Neuronal stem cell (in vitro differentiated cells): ENCODE data around the gene MECP2.

Experiments
- DNase-seq: peaks from one replicate; pipeline ENCODE4 v3.0.0-alpha.2; 2013; ENCODE audit warnings: low spot score
- H2AFZ ChIP-seq: one replicate; pipeline ENCODE4 v1.6.1; 2013; ENCODE audit warnings: mild to moderate bottlenecking, low read length, inconsistent platforms
- H2AK5ac ChIP-seq: 2 replicates; pipeline ENCODE4 v1.6.1; 2013; ENCODE audit warnings: low read depth, mild to moderate bottlenecking, inconsistent platforms, low read length, moderate library complexity, mixed read lengths
- H2BK120ac ChIP-seq: 2 replicates; pipeline ENCODE4 v1.6.1; 2013; ENCODE audit warnings: low read depth, mild to moderate bottlenecking, inconsistent platforms, low read length, moderate library complexity, mixed read lengths
- H2BK12ac ChIP-seq: one replicate; pipeline ENCODE4 v1.6.1; 2013; ENCODE audit warnings: low read length, inconsistent platforms
- H2BK15ac ChIP-seq: 2 replicates; pipeline ENCODE4 v1.6.1; 2013; ENCODE audit warnings: mild to moderate bottlenecking, low read length, inconsistent platforms, mixed read lengths
- H2BK5ac ChIP-seq: one replicate; pipeline ENCODE4 v1.6.1; 2013; ENCODE audit warnings: inconsistent platforms, mild to moderate bottlenecking, low read length, moderate library complexity
- H3K14ac ChIP-seq: one replicate; pipeline ENCODE4 v1.6.1; 2013; ENCODE audit warnings: low read length, inconsistent platforms
- H3K18ac ChIP-seq: 2 replicates; pipeline ENCODE4 v1.6.1; 2013; ENCODE audit warnings: low read length, inconsistent platforms
- H3K23ac ChIP-seq: 2 replicates; pipeline ENCODE4 v1.6.1; 2013; ENCODE audit warnings: low read depth, mild to moderate bottlenecking, mixed read lengths, low read length, inconsistent platforms; ENCODE audit not compliant: poor library complexity
- H3K27ac ChIP-seq: replicated peaks from 3 replicates; pipeline ENCODE4 v1.5.1; 2013; ENCODE audit warnings: low read length, inconsistent platforms
- H3K27me3 ChIP-seq, 3 experiments: 2 replicates each; pipeline ENCODE4 v1.6.1; 2013; ENCODE audit warnings: low read length in 3 of 3, mild to moderate bottlenecking in 2 of 3, inconsistent platforms in 1 of 3, low read depth in 1 of 3, mixed read lengths in 1 of 3, moderate library complexity in 1 of 3; ENCODE audit not compliant: control insufficient read depth in 3 of 3, insufficient read depth in 3 of 3
- H3K36me3 ChIP-seq, 2 donors: replicated peaks in 1 of 2; 2 replicates each; pipeline ENCODE4 v1.6.1; 2013; ENCODE audit warnings: low read length in 2 of 2; ENCODE audit not compliant: control insufficient read depth in 2 of 2, insufficient read depth in 2 of 2
- H3K4ac ChIP-seq: 2 replicates; pipeline ENCODE4 v1.6.1; 2013; ENCODE audit warnings: inconsistent platforms, mild to moderate bottlenecking, low read length, moderate library complexity
- H3K4me1 ChIP-seq, 2 donors: 1 replicate in 1 of 2; 2 replicates in 1 of 2; pipeline ENCODE4 v1.6.1; 2013; ENCODE audit warnings: low read length in 2 of 2, low read depth in 1 of 2; ENCODE audit not compliant: control insufficient read depth in 2 of 2, insufficient read depth in 1 of 2
- H3K4me2 ChIP-seq: one replicate; pipeline ENCODE4 v1.6.1; 2013; ENCODE audit warnings: mild to moderate bottlenecking, low read length, inconsistent platforms; ENCODE audit not compliant: insufficient read depth, poor library complexity, severe bottlenecking
- H3K4me3 ChIP-seq, 2 donors: 2 replicates each; pipeline ENCODE4 v1.5.1; 2013; ENCODE audit warnings: low read length in 2 of 2, mild to moderate bottlenecking in 2 of 2, inconsistent platforms in 1 of 2, moderate library complexity in 1 of 2
- H3K79me1 ChIP-seq: one replicate; pipeline ENCODE4 v1.6.1; 2013; ENCODE audit warnings: low read depth, mild to moderate bottlenecking, inconsistent platforms, low read length, moderate library complexity
- H3K9ac ChIP-seq: one replicate; pipeline ENCODE4 v1.6.1; 2013; ENCODE audit warnings: mild to moderate bottlenecking, low read depth, low read length, inconsistent platforms; ENCODE audit not compliant: poor library complexity
- H3K9me3 ChIP-seq, 2 donors: replicated peaks in 1 of 2; 2 replicates each; pipeline versions ENCODE3 to v1.6.1; 2013; ENCODE audit warnings: low read length in 2 of 2, mild to moderate bottlenecking in 2 of 2, inconsistent platforms in 1 of 2, low read depth in 1 of 2, mixed read lengths in 1 of 2, moderate library complexity in 1 of 2; ENCODE audit not compliant: control insufficient read depth in 2 of 2, insufficient read depth in 1 of 2
- H4K8ac ChIP-seq: one replicate; pipeline ENCODE4 v1.6.1; 2013; ENCODE audit warnings: low read depth, mild to moderate bottlenecking, inconsistent platforms, low read length, moderate library complexity
- H4K91ac ChIP-seq: one replicate; pipeline ENCODE4 v1.6.1; 2013; ENCODE audit warnings: low read length, low read depth, mild to moderate bottlenecking, inconsistent platforms; ENCODE audit not compliant: poor library complexity
- WGBS, 2 donors: extraction: QIAGEN DNeasy Blood & Tissue Kit; methylation state at CpG; one replicate each; pipeline ENCODE4 v1.1.7; 2013; ENCODE audit warnings: missing lambda C conversion rate in 2 of 2, mixed read lengths in 1 of 2; ENCODE audit not compliant: insufficient read length in 2 of 2, insufficient replicate concordance in 1 of 2; ENCODE audit errors: extremely low coverage in 2 of 2; 5-methylcytosine and 5-hydroxymethylcytosine counted together

Gene MECP2

DNA sequence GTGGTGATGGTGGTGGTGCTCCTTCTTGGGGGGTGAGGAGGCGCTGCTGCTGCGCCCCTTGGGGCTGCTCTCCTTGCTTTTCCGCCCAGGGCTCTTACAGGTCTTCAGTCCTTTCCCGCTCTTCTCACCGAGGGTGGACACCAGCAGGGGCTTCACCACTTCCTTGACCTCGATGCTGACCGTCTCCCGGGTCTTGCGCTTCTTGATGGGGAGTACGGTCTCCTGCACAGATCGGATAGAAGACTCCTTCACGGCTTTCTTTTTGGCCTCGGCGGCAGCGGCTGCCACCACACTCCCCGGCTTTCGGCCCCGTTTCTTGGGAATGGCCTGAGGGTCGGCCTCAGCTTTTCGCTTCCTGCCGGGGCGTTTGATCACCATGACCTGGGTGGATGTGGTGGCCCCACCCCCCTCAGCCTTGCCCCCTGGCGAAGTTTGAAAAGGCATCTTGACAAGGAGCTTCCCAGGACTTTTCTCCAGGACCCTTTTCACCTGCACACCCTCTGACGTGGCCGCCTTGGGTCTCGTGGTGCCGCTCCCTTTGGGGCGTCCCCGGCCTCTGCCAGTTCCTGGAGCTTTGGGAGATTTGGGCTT, 66.7 kb downstream of the MECP2 start:
- Histone ChIP-seq H2AFZ (no peak overlapping the region), H2BK5ac (no peak overlapping the region), H2BK15ac (no peak overlapping the region), H3K79me1 (no peaks in the 10 kb centered on the region), H3K36me3 (peaks cover 13 to 84% of the 10 kb centered on the region in 2 donors), H4K91ac (no peak overlapping the region), H3K23ac (no peak overlapping the region), H4K8ac (no peak overlapping the region), H3K14ac (no peak overlapping the region), H2BK12ac (no peak overlapping the region), H2AK5ac (no peak overlapping the region), H2BK120ac (no peak overlapping the region), H3K4me1 (peaks cover 0 to 3% of the 10 kb centered on the region in 2 donors), H3K4me3 (no peak overlapping the region), H3K9me3 (no peaks in the 10 kb centered on the region), H3K4me2 (no peak overlapping the region), H3K18ac (no peak overlapping the region), H3K27ac (no peak overlapping the region), H3K27me3 (peaks cover 0 to 71% (median 0%) of the 10 kb centered on the region in 3 experiments), H3K4ac (no peak overlapping the region), H3K9ac (no peak overlapping the region)
- WGBS, 2 donors: no CpG with 5 or more reads among the region's 29 CpGs
- no peak for DNase-seq

DNA sequence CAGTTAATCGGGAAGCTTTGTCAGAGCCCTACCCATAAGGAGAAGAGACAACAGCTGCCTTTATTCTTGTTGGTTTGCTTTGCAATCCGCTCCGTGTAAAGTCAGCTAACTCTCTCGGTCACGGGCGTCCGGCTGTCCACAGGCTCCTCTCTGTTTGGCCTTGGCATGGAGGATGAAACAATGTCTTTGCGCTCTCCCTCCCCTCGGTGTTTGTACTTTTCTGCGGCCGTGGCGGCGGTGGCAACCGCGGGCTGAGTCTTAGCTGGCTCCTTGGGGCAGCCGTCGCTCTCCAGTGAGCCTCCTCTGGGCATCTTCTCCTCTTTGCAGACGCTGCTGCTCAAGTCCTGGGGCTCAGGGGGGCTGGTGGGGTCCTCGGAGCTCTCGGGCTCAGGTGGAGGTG, 67.3 kb downstream of the MECP2 start:
- no peak overlapping the region for H3K4me3 ChIP-seq
- no peak overlapping the region for H3K9ac ChIP-seq
- no peak overlapping the region for H3K23ac ChIP-seq
- no CpG with 5 or more reads among the region's 20 CpGs for WGBS, 2 donors
- H2BK120ac ChIP-seq: no peak overlapping the region
- no peak overlapping the region for H3K4ac ChIP-seq
- no peak overlapping the region for H2AFZ ChIP-seq
- H3K79me1 ChIP-seq: no peaks in the 10 kb centered on the region
- no peak overlapping the region for H3K27ac ChIP-seq
- H3K4me2 ChIP-seq: no peak overlapping the region
- H3K27me3 ChIP-seq: peaks cover 0 to 74% (median 0%) of the 10 kb centered on the region in 3 experiments
- H4K91ac ChIP-seq: no peak overlapping the region
- no peak for DNase-seq
- no peaks in the 10 kb centered on the region for H3K9me3 ChIP-seq
- no peak overlapping the region for H2BK5ac ChIP-seq
- H3K36me3 ChIP-seq: peaks cover 13 to 83% of the 10 kb centered on the region in 2 donors
- no peak overlapping the region for H4K8ac ChIP-seq
- H2BK12ac ChIP-seq: no peak overlapping the region
- H2BK15ac ChIP-seq: no peak overlapping the region
- H2AK5ac ChIP-seq: no peak overlapping the region
- no peak overlapping the region for H3K14ac ChIP-seq
- peaks cover 0 to 3% of the 10 kb centered on the region in 2 donors for H3K4me1 ChIP-seq
- no peak overlapping the region for H3K18ac ChIP-seq

DNA sequence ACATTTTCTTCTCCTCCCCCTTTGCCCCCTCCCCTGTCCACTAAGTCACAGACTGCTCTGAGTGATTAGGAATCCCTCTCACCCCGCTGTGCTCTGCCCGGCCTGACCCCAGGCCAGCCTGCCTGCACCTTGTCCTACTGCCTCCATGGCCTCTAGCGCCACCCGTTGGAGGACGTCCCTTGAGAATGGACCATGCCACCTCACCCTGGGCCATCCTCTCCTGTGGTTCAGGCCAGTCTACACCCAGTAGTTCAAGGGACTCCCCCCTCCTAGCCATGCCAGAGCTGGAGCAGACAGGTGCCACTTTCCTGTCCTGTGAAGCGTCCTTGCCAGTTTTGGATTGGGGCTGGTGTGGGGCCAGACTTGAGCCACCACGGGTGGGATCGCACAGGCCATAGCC, 68.1 kb downstream of the MECP2 start:
- no peaks in the 10 kb centered on the region for H3K9me3 ChIP-seq
- H3K18ac ChIP-seq: no peak overlapping the region
- WGBS, 2 donors: no CpG with 5 or more reads among the region's 8 CpGs
- DNase-seq: no peak
- H3K27ac ChIP-seq: no peak overlapping the region
- H2BK120ac ChIP-seq: no peak overlapping the region
- no peak overlapping the region for H3K4me2 ChIP-seq
- H2BK15ac ChIP-seq: no peak overlapping the region
- no peak overlapping the region for H3K14ac ChIP-seq
- H2BK5ac ChIP-seq: no peak overlapping the region
- peaks cover 0 to 71% (median 0%) of the 10 kb centered on the region in 3 experiments for H3K27me3 ChIP-seq
- no peak overlapping the region for H2BK12ac ChIP-seq
- peaks cover 13 to 76% of the 10 kb centered on the region in 2 donors for H3K36me3 ChIP-seq
- H3K79me1 ChIP-seq: peaks cover 1% of the 10 kb centered on the region
- H4K91ac ChIP-seq: no peak overlapping the region
- no peak overlapping the region for H3K4me3 ChIP-seq
- H3K4ac ChIP-seq: no peak overlapping the region
- H3K4me1 ChIP-seq: peaks cover 0 to 3% of the 10 kb centered on the region in 2 donors
- no peak overlapping the region for H4K8ac ChIP-seq
- no peak overlapping the region for H2AK5ac ChIP-seq
- H3K9ac ChIP-seq: no peak overlapping the region
- no peak overlapping the region for H2AFZ ChIP-seq
- no peak overlapping the region for H3K23ac ChIP-seq

DNA sequence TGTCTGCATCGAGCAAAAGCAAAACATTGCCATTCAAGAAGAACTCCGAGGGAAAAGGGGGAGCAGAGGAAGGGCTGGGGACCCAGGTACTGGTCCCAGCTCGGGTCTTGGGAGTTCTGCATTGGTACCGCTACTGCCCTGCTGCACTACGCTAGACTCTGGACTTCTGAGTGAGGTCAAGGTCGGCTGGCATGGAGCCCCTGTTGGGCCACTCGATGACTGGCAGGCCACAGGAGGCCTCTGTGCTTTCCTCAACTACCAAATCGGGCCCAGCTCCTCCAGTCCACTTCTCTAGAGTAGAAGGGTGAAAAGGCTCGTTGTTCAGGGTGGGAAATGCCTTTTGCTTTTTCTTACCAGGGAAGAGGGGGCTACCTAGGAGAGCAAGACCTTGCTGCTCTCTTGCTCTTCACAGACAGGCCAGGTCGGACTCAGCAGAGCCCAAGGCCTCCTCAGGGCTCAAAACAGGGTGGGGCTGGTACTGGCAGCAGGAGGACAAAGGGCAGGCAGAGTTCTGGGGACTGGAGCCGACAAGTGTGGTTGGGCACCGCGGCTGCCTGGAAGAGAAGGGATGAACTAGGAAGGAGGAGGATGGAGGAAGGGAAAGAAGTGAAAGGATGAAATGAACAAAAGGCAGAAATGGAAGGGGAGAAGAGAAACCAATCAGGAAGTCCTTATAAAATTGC, 68.9 kb downstream of the MECP2 start:
- H3K14ac ChIP-seq: no peak overlapping the region
- DNase-seq: no peak
- no peak overlapping the region for H2BK5ac ChIP-seq
- H2BK120ac ChIP-seq: no peak overlapping the region
- no peak overlapping the region for H3K18ac ChIP-seq
- peaks cover 0 to 73% (median 0%) of the 10 kb centered on the region in 3 experiments for H3K27me3 ChIP-seq
- H4K8ac ChIP-seq: no peak overlapping the region
- no peak overlapping the region for H2AK5ac ChIP-seq
- peaks cover 1% of the 10 kb centered on the region for H3K79me1 ChIP-seq
- peaks cover 13 to 73% of the 10 kb centered on the region in 2 donors for H3K36me3 ChIP-seq
- no peak overlapping the region for H3K9ac ChIP-seq
- H3K23ac ChIP-seq: no peak overlapping the region
- H3K4me2 ChIP-seq: no peak overlapping the region
- no CpG with 5 or more reads among the region's 13 CpGs for WGBS, 2 donors
- H4K91ac ChIP-seq: no peak overlapping the region
- no peak overlapping the region for H2BK12ac ChIP-seq
- H3K9me3 ChIP-seq: no peaks in the 10 kb centered on the region
- no peak overlapping the region for H2BK15ac ChIP-seq
- no peak overlapping the region for H2AFZ ChIP-seq
- H3K4me1 ChIP-seq: peaks cover 0 to 3% of the 10 kb centered on the region in 2 donors
- H3K27ac ChIP-seq: no peak overlapping the region
- H3K4ac ChIP-seq: no peak overlapping the region
- H3K4me3 ChIP-seq: no peak overlapping the region
